Putamen (tissue), 1 donor: ENCODE results near the gene TYMS.

Source experiments
- DNase-seq: peaks from one replicate; pipeline ENCODE4 v3.0.0-alpha.2; 2016; ENCODE audit warnings: low spot score

TYMS gene

GRCh38 chr18:647304-647703 is 10.1 kb upstream of the TYMS start:
- DNase-seq = no peak

DNA sequence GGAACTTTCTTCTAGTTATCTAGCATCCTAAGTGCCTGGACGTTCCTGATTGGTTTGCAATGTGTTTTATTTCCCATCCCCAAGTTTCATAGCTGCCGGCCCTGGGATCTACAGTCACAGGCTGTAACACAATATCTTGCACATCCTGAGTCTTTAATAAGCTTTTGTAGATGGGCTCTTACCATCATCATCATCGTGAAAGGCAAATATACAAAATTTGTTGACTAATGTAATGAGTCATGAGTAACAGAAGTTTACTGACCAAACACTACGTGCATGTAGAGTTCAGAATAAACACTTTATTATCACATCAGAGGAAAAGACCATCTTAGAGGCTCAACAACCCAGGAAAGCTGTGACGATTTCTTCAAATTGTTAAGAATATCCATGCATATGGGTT is 8.1 kb upstream of the TYMS start:
- DNase-seq = no peak

DNA sequence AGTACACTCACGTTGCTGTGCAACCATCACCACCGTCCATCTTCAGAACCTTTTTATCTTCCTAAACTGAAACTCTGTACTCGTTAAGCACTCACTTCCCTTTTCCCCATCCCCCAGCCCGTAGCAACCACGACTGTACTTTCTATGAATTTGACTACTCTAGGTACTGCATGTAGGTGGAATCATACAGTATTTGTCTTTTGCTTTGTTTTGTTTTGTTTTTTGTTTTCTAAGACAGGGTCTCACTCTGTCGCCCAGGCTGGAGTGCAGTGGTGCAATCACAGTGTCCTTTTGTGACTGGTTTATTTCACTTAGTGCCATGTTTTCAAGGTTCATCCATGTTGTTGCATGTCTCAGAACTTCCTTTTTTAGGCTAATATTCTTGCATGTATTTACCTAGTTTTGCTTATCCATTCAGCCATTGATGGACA is 7.0 kb upstream of the TYMS start:
- no peak for DNase-seq

DNA sequence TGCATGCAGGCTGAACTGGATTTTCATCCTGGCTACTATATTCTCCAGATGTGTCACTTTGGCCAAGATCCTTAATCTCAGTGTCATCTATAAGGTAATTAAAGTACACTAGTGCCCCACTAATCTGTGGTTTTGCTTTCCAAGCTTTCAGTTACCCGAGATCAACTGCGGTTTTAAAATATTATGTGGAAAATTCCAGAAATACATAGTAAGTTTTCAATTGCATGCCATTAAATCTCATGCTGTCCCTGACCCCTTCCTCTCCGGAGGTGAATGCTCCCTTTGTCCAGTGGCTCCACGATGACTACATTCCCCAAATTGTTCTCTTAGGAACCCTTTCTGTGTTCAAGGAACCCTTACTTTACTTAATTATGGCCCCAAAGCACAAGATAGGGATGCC is 5.3 kb upstream of the TYMS start:
- DNase-seq = no peak

GRCh38 chr18:653512-653911 is 3.9 kb upstream of the TYMS start:
- no peak for DNase-seq

GRCh38 chr18:654601-655000 is 2.9 kb upstream of the TYMS start:
- no peak for DNase-seq

DNA sequence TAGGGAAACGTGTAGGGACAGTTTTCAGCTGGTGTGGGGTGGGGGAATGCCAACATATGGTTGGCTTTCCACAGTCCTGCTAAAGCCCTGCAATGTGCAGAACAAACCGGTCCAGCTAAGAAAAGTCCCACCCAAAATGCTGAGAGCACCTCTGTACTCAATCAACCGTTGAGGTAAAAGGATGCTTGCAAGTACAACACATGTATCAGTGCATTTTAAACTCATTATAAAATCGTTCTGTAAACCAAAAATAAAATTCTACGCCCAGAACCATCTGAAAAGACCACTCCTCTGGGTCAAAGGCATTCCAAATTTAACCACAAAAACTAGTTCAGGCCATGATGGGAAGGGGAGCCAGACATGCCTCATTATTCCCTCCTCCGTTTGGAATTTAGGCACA is 2.0 kb upstream of the TYMS start:
- no peak for DNase-seq

DNA sequence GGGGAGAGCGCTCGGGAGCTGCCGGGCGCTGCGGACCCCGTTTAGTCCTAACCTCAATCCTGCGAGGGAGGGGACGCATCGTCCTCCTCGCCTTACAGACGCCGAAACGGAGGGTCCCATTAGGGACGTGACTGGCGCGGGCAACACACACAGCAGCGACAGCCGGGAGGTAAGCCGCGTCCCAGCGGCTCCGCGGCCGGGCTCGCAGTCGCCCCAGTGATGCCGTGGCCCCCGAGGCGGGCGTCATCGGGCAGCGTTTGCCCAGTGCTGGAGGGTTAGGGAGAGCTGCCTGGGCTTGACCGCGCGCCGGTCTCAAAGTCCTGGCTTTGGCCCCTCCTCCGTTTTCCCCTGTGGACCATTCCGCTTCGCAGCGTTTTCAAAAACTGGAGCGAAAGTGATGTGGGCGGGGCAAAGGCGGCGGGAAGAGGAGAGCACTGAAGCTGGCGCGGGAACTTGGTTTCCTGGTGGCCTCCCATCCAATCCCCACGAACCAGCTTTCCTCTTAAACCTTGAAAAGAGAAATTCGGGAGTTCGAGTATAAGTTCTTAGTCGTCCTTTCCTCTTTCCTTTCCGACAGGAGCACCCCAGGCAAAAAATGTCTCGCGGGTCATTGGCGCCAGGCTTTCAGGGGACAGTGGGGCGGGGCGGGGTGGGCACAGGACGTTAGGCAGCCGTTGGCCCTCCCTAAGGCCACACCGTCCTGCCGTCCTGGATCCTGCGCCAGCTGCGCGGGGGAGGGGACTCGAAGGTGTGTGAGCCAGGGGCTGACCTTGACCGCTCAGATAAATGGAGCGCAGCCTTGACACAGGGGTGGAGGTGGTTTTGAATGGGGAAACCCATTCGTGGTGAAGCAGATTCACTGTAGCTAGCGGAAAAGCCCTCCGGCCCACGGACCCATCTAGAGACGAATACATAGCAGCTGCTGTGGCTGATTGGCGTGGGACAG is 821 bp downstream of the TYMS start:
- DNase-seq = peak; percentile 89

DNA sequence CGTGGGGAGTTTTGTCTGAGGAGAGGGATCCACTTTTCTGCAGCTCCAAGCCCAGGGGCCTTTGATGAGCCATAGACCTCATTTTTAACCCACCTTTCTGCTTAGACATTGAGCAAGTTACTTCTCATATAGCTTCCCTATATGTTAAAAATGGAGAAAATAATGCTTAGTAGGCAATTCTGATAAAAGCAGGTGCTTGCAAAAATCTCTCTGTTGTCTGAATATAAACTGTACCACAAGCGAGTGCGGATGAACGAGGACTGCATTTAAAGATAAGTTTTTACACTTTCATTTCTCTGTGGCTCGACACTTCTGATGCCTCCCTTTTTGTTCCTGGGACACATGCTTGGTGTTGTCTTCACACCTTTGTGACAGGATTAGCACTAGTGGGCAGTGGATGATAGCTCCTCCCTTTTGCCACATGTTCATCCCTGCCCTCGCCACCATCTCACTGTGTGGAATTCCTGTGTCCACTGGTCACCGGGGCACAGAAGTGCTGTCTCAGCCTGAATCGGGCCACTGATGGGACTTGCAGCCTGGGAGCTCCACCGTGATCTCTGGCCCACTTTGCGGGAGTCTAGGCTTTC is 1.6 kb downstream of the TYMS start:
- no peak for DNase-seq

- no peak for DNase-seq
Measured at GRCh38 chr18:659597-659996, 2.1 kb downstream of the TYMS start.

DNA sequence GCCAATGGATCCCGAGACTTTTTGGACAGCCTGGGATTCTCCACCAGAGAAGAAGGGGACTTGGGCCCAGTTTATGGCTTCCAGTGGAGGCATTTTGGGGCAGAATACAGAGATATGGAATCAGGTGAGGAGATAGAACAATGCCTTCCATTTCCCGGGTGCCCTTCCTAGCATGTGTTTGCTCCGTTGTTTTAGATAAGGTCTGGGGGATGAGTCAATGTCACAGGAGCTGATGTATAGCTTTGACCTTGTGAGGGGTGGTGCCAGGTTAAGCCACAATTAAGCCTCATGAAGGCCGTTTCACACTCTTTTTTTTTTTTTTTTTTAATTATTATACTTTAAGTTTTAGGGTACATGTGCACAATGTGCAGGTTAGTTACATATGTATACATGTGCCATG is 4.7 kb downstream of the TYMS start:
- no peak for DNase-seq

GRCh38 chr18:666177-666576 is 8.7 kb downstream of the TYMS start:
- no peak for DNase-seq

- no peak for DNase-seq
Measured at GRCh38 chr18:666628-667027, 9.2 kb downstream of the TYMS start.

- DNase-seq = no peak
Measured at GRCh38 chr18:668260-668659, 10.8 kb downstream of the TYMS start.

DNA sequence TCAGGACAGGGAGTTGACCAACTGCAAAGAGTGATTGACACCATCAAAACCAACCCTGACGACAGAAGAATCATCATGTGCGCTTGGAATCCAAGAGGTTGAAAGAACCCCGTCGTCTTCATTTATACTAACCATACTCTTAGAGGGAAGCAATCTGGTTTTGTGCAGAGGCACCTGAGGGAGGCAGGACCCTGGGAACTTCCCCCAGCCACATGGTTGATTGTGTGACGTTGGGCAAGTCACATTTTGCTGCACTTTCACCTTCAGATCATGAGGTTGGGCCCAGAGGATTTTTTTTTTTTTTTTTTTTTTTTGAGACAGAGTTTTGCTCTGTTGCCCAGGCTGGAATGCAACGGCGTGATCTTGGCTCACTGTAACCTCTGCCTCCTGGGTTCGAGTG is 11.6 kb downstream of the TYMS start:
- no peak for DNase-seq

- DNase-seq = no peak
Measured at GRCh38 chr18:670522-670921, 13.1 kb downstream of the TYMS start.

GRCh38 chr18:671405-671804 is 14.0 kb downstream of the TYMS start:
- no peak for DNase-seq

DNA sequence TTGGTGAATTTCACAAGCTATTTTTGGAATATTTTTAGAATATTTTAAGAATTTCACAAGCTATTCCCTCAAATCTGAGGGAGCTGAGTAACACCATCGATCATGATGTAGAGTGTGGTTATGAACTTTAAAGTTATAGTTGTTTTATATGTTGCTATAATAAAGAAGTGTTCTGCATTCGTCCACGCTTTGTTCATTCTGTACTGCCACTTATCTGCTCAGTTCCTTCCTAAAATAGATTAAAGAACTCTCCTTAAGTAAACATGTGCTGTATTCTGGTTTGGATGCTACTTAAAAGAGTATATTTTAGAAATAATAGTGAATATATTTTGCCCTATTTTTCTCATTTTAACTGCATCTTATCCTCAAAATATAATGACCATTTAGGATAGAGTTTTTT is 15.9 kb downstream of the TYMS start:
- DNase-seq = no peak

GRCh38 chr18:673769-674168 is 16.3 kb downstream of the TYMS start:
- DNase-seq = no peak

DNA sequence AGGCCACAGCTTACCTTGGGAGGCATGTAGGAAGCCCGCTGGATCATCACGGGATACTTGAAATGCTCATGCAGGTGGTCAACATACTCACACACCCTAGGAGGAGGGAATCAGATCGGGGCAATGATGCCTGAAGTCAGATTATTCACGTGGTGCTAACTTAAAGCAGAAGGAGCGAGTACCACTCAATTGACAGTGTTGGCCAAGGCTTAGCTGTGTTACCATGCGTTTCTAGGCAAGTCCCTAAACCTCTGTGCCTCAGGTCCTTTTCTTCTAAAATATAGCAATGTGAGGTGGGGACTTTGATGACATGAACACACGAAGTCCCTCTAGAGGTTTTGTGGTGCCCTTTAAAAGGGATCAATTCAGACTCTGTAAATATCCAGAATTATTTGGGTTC is 17.9 kb downstream of the TYMS start:
- no peak for DNase-seq

GRCh38 chr18:676069-676468 is 18.6 kb downstream of the TYMS start:
- no peak for DNase-seq

DNA sequence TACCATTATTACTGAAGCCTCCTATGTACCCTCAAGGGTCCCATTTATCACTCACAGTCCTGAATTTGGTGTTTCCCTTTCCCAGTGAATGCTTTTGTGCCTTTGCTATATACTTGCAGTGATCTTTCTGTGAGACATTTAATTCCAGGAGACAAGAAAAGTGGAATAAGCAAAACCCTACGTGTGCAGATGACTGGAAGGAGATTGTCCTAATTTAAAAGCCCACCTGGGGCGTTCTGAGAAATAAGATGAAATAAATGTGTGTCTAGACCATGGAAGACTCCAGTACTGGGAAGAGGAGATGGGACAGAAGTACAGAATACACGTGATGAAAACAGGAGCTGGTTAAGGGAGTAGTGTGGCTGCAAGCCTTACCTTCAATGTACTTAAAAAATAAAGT is 19.3 kb downstream of the TYMS start:
- no peak for DNase-seq

GRCh38 chr18:677145-677544 is 19.7 kb downstream of the TYMS start:
- no peak for DNase-seq

DNA sequence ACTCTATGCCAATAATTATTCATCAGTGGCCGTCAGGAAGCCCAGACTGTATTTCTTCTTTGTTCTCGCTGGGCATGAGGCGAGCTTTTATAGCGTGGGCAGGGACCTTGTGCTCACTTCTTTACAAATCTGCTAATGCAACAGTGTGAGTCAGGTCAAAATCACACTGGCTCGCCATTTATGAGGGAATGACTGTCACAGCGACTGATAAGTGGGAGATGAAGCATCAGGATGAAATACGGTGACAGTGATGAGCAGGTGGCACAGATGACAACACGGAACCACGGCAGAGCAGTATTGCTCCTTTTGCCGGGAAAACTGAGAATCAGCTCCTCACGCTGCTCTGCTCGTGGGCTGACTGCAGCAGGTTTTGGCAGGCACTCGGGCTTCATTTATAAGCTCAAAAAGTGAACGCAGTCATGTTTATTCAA is 20.5 kb downstream of the TYMS start:
- no peak for DNase-seq
